HepG2 (cell line): ENCODE results near the gene TF. TPM values are rescaled to one million over a fixed set of nuclear protein-coding genes. Genes with fewer than 3 reads are reported as not detected.

Source experiments
- BORCS8-MEF2B ChIP-seq: sonication (generic); formaldehyde crosslinking; IDR thresholded peaks from 2 replicates; pipeline ENCODE4 v1.8.0; 2022; ENCODE audit warnings: mild to moderate bottlenecking, missing genetic modification reagents
- BRD4 ChIP-seq: sonication (generic); formaldehyde crosslinking; IDR thresholded peaks from 2 replicates; pipeline ENCODE4 v1.4.0; 2020; ENCODE audit warnings: missing genetic modification reagents
- GATA4 ChIP-seq: sonication (generic); IDR thresholded peaks from 2 replicates; pipeline ENCODE4 v1.6.1; 2016; ENCODE audit warnings: antibody characterized with exemption, low read depth, borderline replicate concordance
- GLMP ChIP-seq: sonication (generic); formaldehyde crosslinking; IDR thresholded peaks from 2 replicates; pipeline ENCODE4 v1.9.0; 2021; ENCODE audit warnings: missing genetic modification reagents, mild to moderate bottlenecking, borderline replicate concordance
- HDAC6 ChIP-seq: fragments of 200-600 bp; sonication (generic); IDR thresholded peaks from 2 replicates; pipeline ENCODE4 v1.7.0; 2017; ENCODE audit warnings: mild to moderate bottlenecking, antibody characterized with exemption, low read length, low read depth
- KDM5B ChIP-seq: sonication (generic); formaldehyde crosslinking; IDR thresholded peaks from 2 replicates; pipeline ENCODE4 v1.4.0; 2020; ENCODE audit warnings: missing genetic modification reagents, mild to moderate bottlenecking, borderline replicate concordance
- LCORL ChIP-seq, 2 experiments: fragments of 450-650 bp in 1 of 2; sonication (generic) in 1 of 2; formaldehyde crosslinking in 1 of 2; IDR thresholded peaks; 2 replicates each; pipeline versions ENCODE4 v1.5.0 to v1.6.1; 2017 to 2020; ENCODE audit warnings: antibody characterized with exemption in 1 of 2, missing genetic modification reagents in 1 of 2
- MIER3 ChIP-seq: IDR thresholded peaks from 2 replicates; pipeline ENCODE4 v1.6.1; 2016; ENCODE audit warnings: missing compliant biosample characterization, borderline replicate concordance
- RELA ChIP-seq: sonication (generic); formaldehyde crosslinking; IDR thresholded peaks from 2 replicates; pipeline ENCODE4 v1.4.0; 2020; ENCODE audit warnings: missing genetic modification reagents
- SP140L ChIP-seq: sonication (generic); formaldehyde crosslinking; IDR thresholded peaks from 2 replicates; pipeline ENCODE4 v1.4.0; 2020; ENCODE audit warnings: missing genetic modification reagents, borderline replicate concordance
- SP5 ChIP-seq: IDR thresholded peaks from 2 replicates; pipeline ENCODE4 v1.6.1; 2016; ENCODE audit warnings: low read depth, borderline replicate concordance
- TARDBP ChIP-seq: sonication (generic); formaldehyde crosslinking; IDR thresholded peaks from 2 replicates; pipeline ENCODE4 v1.8.0; 2022; ENCODE audit warnings: mild to moderate bottlenecking, missing genetic modification reagents
- ZC3H4 ChIP-seq: sonication (generic); formaldehyde crosslinking; IDR thresholded peaks from 2 replicates; pipeline ENCODE4 v1.4.0; 2020; ENCODE audit warnings: missing genetic modification reagents, borderline replicate concordance
- ZFYVE20 ChIP-seq: sonication (generic); formaldehyde crosslinking; IDR thresholded peaks from 2 replicates; pipeline ENCODE4 v1.8.0; 2023; ENCODE audit warnings: low read depth, mild to moderate bottlenecking, moderate library complexity, missing genetic modification reagents, borderline replicate concordance
- ZNF12 ChIP-seq: sonication (generic); formaldehyde crosslinking; IDR thresholded peaks from 2 replicates; pipeline ENCODE4 v1.5.0; 2020; ENCODE audit warnings: missing genetic modification reagents
- ZNF232 ChIP-seq: sonication (generic); formaldehyde crosslinking; IDR thresholded peaks from 2 replicates; pipeline ENCODE4 v1.4.0; 2020; ENCODE audit warnings: missing genetic modification reagents, borderline replicate concordance
- ZNF280D ChIP-seq: sonication (generic); formaldehyde crosslinking; IDR thresholded peaks from 2 replicates; pipeline ENCODE4 v1.5.1; 2020; ENCODE audit warnings: mild to moderate bottlenecking, missing genetic modification reagents
- ZNF282 ChIP-seq: fragments of 450-650 bp; IDR thresholded peaks from 2 replicates; pipeline ENCODE4 v1.6.1; 2018; ENCODE audit not compliant: partially characterized antibody
- ZNF367 ChIP-seq: sonication (generic); formaldehyde crosslinking; IDR thresholded peaks from 2 replicates; pipeline ENCODE4 v1.4.0; 2020; ENCODE audit warnings: missing genetic modification reagents, borderline replicate concordance
- ZNF451 ChIP-seq: sonication (generic); formaldehyde crosslinking; IDR thresholded peaks from 2 replicates; pipeline ENCODE4 v1.5.0; 2020; ENCODE audit warnings: mild to moderate bottlenecking, missing genetic modification reagents
- ZNF577 ChIP-seq: sonication (generic); formaldehyde crosslinking; IDR thresholded peaks from 2 replicates; pipeline ENCODE4 v1.4.0; 2020; ENCODE audit warnings: mild to moderate bottlenecking, low read depth, missing genetic modification reagents, borderline replicate concordance
- ZNF616 ChIP-seq: sonication (generic); formaldehyde crosslinking; IDR thresholded peaks from 2 replicates; pipeline ENCODE4 v1.5.0; 2020; ENCODE audit warnings: low read depth, mild to moderate bottlenecking, missing genetic modification reagents
- ZNF775 ChIP-seq: sonication (generic); formaldehyde crosslinking; IDR thresholded peaks from 2 replicates; pipeline ENCODE4 v1.4.0; 2020; ENCODE audit warnings: missing genetic modification reagents, mild to moderate bottlenecking, moderate library complexity, borderline replicate concordance
- ZNF781 ChIP-seq: sonication (generic); formaldehyde crosslinking; IDR thresholded peaks from 2 replicates; pipeline ENCODE4 v1.5.1; 2020; ENCODE audit warnings: borderline replicate concordance, mild to moderate bottlenecking, missing genetic modification reagents; ENCODE audit errors: not compliant biosample characterization
- polyA plus RNA-seq, 8 experiments: library from polyadenylated mRNA; depleted of rRNA in 3 of 8; stranded (reverse) in 7 of 8; unstranded in 1 of 8; fragments of >200 nt; fragmentation: Illumina TruSeq in 4 of 8; extraction: Trizol in 4 of 8; gene quantifications; 2 replicates each; pipeline versions ENCODE4 v1.2.1 to v1.2.3, GENCODE V29; 2011 to 2016; ENCODE audit warnings: low read depth in 4 of 8, missing spikeins in 1 of 8, mixed read lengths in 1 of 8; ENCODE audit not compliant: insufficient read depth in 1 of 8
- total RNA-seq, 5 experiments: library from RNA; depleted of rRNA; stranded (reverse); fragments of >200 nt; fragmentation: Illumina TruSeq; extraction: Trizol; gene quantifications; 2 replicates each; pipeline ENCODE4 v1.2.3, GENCODE V29; 2016; ENCODE audit warnings: low read depth in 1 of 5

TF gene
- total and polyA plus RNA-seq, 2 of the 13 experiments (the other 11 are each of a cell fraction or from before 2014, with no cell fraction given) = 10,074 to 11,821 TPM

- TF ChIP-seq ZNF616 (CRISPR knock-in tag) = peak; percentile 29; the same call in 1 of the 2 replicates
- peak; percentile 85 for TF ChIP-seq ZNF577 (CRISPR knock-in tag)
- peak; percentile 59; the same call in 1 of the 2 replicates for TF ChIP-seq ZNF12
- no peak for TF ChIP-seq LCORL (IDR thresholded peaks at IDR 0.05)
- TF ChIP-seq LCORL (CRISPR knock-in tag; IDR thresholded peaks at IDR 0.05) = peak; percentile 98
- no peak for TF ChIP-seq HDAC6
- no peak for TF ChIP-seq GLMP (CRISPR knock-in tag)
- no peak for TF ChIP-seq ZNF367 (CRISPR knock-in tag)
- TF ChIP-seq KDM5B (CRISPR knock-in tag) = peak; percentile 88
- TF ChIP-seq BORCS8-MEF2B (CRISPR knock-in tag) = peak; percentile 96
- peak; percentile 96 for TF ChIP-seq SP5 (CRISPR knock-in tag)
- peak; percentile 94; the same call in 1 of the 2 replicates for TF ChIP-seq ZNF232 (CRISPR knock-in tag)
- TF ChIP-seq ZFYVE20 (CRISPR knock-in tag) = 0 out of 2 replicates have a peak, but pooled peaks have one; percentile 53
- TF ChIP-seq MIER3 (CRISPR knock-in tag) = peak; percentile 84; the same call in 1 of the 2 replicates
- TF ChIP-seq RELA = peak; percentile 86
- peak; percentile 83 for TF ChIP-seq GATA4
- TF ChIP-seq SP140L (CRISPR knock-in tag) = peak; percentile 51; the same call in 1 of the 2 replicates
- peak; percentile 80 for TF ChIP-seq ZNF781 (CRISPR knock-in tag)
- TF ChIP-seq TARDBP (CRISPR knock-in tag) = peak; percentile 99
- peak; percentile 63; the same call in 1 of the 2 replicates for TF ChIP-seq ZNF280D
- no peak for TF ChIP-seq ZNF282
- TF ChIP-seq BRD4 (CRISPR knock-in tag) = peak; percentile 70; the same call in 1 of the 2 replicates
- peak; percentile 56; the same call in 1 of the 2 replicates for TF ChIP-seq ZNF451 (CRISPR knock-in tag)
- no peak for TF ChIP-seq ZC3H4 (CRISPR knock-in tag)
- TF ChIP-seq ZNF775 (CRISPR knock-in tag) = peak; percentile 81; the same call in 1 of the 2 replicates
Observed at GRCh38 chr3:133745981-133746711, at the start of gene TF (continued).
